Measurements from ENCODE around the gene DHCR24.

DNA sequence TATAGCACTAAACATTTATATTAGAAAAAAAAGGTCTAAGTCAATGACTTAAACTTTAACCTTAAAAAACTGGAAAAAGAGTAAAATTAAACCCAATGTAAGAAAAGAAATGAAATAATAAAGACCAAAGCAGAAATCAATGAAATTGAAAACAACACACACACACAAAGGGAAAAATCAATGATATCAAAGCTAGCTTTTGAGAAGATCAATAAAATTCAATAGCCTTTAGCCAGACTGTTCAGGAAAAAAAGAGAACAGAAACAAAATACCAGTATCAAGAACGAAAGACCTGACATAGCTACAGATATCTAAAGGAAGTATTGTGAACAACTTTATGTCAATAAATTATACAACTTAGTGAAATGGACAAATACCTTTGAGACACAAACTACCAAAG is 7.1 kb downstream of the DHCR24 start:
- TF ChIP-seq, protein P1, sequence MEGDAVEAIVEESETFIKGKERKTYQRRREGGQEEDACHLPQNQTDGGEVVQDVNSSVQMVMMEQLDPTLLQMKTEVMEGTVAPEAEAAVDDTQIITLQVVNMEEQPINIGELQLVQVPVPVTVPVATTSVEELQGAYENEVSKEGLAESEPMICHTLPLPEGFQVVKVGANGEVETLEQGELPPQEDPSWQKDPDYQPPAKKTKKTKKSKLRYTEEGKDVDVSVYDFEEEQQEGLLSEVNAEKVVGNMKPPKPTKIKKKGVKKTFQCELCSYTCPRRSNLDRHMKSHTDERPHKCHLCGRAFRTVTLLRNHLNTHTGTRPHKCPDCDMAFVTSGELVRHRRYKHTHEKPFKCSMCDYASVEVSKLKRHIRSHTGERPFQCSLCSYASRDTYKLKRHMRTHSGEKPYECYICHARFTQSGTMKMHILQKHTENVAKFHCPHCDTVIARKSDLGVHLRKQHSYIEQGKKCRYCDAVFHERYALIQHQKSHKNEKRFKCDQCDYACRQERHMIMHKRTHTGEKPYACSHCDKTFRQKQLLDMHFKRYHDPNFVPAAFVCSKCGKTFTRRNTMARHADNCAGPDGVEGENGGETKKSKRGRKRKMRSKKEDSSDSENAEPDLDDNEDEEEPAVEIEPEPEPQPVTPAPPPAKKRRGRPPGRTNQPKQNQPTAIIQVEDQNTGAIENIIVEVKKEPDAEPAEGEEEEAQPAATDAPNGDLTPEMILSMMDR (IDR thresholded peaks at IDR 0.05; ENCODE audit: insufficient read depth, low read depth, low read length), result no peak
- TF ChIP-seq EZH2 (IDR thresholded peaks at IDR 0.05; ENCODE audit: insufficient read depth, low read length), result no peak

All from astrocyte (in vitro differentiated cells and primary cell).